NCI-H187 treated with DMSO at 0.1 percent for 48 hours (cell line): ENCODE results near the gene GPANK1.

Experiments
- DNase-seq: peaks from one replicate; lab custom pipeline; 2025; lab: John Stamatoyannopoulos, UW

The GPANK1 gene

GRCh38 chr6:31662124-31662723, 2.6 kb downstream of the GPANK1 start:
- DNase-seq: no peak

- no peak for DNase-seq
These were observed 3.3 kb downstream of the GPANK1 start for GRCh38 chr6:31661262-31662123.

- peak; percentile 12 for DNase-seq
These were observed 4.2 kb downstream of the GPANK1 start, which contains the start of gene C6orf47 for GRCh38 chr6:31660381-31661261. TSS of gene C6orf47 (minus strand) at chr6:31660778. CDS start at chr6:31659947, 831 bp downstream.

GRCh38 chr6:31659649-31660380, 5.0 kb downstream of the GPANK1 start:
- no peak for DNase-seq

- DNase-seq: no peak
These were observed 5.7 kb downstream of the GPANK1 start for GRCh38 chr6:31658983-31659648.

- DNase-seq: no peak
These were observed 6.6 kb downstream of the GPANK1 start for GRCh38 chr6:31658158-31658688.

- DNase-seq: no peak
These were observed 7.2 kb downstream of the GPANK1 start for GRCh38 chr6:31657406-31658157.

GRCh38 chr6:31655349-31656237, 9.2 kb downstream of the GPANK1 start, which contains the start of gene APOM:
TSS of gene APOM (plus strand) at chr6:31655894. CDS start at chr6:31655967, 73 bp downstream.
- DNase-seq: no peak

- DNase-seq: no peak
These were observed 10.0 kb downstream of the GPANK1 start for GRCh38 chr6:31654574-31655348.

GRCh38 chr6:31652925-31653724, 11.7 kb downstream of the GPANK1 start:
- DNase-seq: peak; percentile 79

- DNase-seq: peak; percentile 15
These were observed 13.1 kb downstream of the GPANK1 start for GRCh38 chr6:31651602-31652191.

- no peak for DNase-seq
These were observed 19.5 kb downstream of the GPANK1 start for GRCh38 chr6:31645325-31645724.

GRCh38 chr6:31643818-31644454, 20.9 kb downstream of the GPANK1 start:
- no peak for DNase-seq

- DNase-seq: no peak
These were observed 21.8 kb downstream of the GPANK1 start for GRCh38 chr6:31642798-31643570.

GRCh38 chr6:31641370-31641769, 23.4 kb downstream of the GPANK1 start:
- no peak for DNase-seq

GRCh38 chr6:31640612-31641011, 24.2 kb downstream of the GPANK1 start:
- DNase-seq: no peak
